CD4-positive, alpha-beta T cell treated with Interleukin-17A for 4 hours (primary cell): Measurements from ENCODE around the gene CEP131.
"Not testable (repeated sequence)": the region's sequence is repeated elsewhere in the genome, so short reads cannot be mapped to it uniquely, and the experiment has no call there.

Experiments
- DNase-seq: peaks from one replicate; pipeline ENCODE4 v3.0.0-alpha.2; 2020; ENCODE audit warnings: mixed read lengths

The CEP131 gene

GRCh38 chr17:81238490-81238814 lies 15.7 kb upstream of the CEP131 start:
- DNase-seq: no peak

GRCh38 chr17:81237591-81238489 lies 15.1 kb upstream of the CEP131 start:
- DNase-seq: no peak

DNA sequence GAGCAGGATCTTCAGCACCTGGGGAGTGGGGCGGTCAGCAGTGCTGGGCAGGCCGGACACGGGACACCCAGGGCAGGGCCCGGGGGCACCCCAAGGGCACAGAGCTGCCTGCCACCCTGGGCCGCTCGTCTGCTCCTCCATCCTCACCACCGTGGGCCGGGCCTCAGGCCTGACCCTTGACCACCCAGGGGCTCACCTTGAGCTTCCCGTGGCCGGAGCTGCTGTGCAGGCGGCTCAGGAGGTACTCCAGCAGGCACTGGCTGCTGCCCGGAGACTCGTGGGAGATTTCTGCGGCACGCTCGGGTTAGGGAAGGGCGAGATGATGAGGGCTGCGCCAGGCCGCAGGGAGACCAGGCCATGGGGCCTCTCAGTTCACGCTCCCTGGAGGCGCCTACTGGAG lies 14.0 kb upstream of the CEP131 start:
- no peak for DNase-seq

- no peak for DNase-seq
Observed at GRCh38 chr17:81235822-81236740, 13.3 kb upstream of the CEP131 start.

GRCh38 chr17:81234940-81235821 lies 12.4 kb upstream of the CEP131 start:
- no peak for DNase-seq

GRCh38 chr17:81234506-81234855 lies 11.7 kb upstream of the CEP131 start:
- DNase-seq: no peak

- DNase-seq: no peak
Observed at GRCh38 chr17:81233811-81234505, 11.2 kb upstream of the CEP131 start.

DNA sequence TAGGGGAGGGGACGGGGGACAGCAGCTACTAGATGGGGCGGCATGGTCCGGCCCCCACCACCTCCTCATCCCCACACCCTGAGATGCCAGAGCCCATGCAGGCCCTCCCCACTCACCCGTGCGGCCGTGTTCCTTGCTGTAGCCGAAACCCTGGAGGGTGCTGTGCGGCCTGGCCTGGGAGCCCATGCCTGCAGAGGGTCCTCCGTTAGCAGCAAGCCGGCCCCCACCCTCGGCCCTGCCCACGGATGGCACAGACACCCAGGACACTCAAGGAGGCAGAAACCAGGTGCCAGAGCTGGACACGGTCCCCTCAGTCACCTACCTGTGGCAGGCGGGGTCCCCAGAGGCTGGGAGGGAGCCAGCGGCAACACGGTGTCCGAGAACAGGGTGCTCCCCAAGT lies 10.6 kb upstream of the CEP131 start:
- DNase-seq: no peak

DNA sequence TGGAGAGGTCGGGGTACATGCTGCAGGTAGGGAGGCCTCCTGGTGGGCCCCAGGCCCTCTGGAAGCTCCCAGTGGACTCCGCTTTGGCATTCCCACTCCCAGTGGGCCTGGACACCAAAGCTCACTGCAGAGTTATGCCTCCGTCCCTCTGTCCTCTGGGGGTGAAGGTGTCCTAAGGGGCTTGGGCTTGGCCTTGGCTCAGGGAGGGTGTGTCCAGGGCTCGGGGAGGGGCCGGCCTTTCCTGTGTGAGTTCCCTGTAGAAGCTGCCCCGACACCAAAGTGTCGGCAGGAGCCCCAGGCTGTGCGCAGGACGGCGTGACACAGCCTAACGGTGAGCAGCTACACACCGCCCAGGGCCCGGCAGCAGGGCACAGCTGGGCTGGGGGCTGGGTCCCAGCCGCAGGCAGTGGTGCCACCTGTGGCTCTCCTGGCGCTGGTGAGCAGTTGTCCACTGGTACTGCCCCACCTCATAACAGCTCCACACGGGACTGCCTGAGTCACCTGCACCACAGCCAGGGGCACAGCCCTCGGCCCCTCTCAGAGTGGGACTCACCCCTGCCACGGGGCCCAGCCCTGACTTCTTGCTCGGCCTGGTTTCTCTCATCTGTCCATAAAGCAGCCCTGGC lies 10.0 kb upstream of the CEP131 start:
- no peak for DNase-seq

GRCh38 chr17:81231766-81232581 lies 9.2 kb upstream of the CEP131 start:
- DNase-seq: no peak

- no peak for DNase-seq
Observed at GRCh38 chr17:81231121-81231645, 8.4 kb upstream of the CEP131 start.

DNA sequence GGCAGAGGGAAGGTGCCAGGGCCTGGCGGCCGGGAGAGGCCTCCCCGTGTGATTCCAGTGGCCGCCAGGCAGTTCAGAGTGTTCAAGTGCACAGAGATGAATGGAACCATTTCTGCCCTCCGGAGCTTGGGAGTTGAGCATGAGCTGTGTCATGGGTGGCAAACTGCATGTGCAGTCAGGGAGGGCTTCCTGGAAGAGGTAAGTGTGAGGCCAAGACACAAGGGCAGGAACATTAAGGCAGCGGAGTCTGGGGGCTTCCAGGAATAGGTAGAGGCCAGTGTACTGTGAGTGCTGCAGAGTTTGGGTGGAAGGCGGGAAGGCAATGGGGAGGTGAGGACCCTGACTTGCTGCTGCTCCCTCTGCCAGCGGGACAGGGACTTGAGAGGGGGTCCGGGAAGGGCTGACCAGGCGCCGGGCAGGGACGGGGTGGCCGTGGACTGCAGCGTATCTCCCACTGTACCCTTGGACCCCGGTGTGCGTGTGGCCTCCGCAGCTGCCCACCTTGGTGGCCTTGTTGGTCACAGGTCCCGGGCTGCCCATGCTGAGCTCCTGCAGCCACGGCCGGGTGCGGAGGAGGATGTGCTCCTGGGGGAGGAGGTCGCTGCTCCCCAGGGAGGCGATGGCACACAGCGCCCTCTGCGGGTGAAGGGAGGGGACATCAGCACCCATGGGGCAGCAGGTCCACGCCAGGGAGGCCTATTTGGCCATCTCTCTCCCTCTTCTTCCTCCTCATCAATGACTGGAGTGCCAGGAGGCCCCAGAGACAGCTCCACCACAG lies 7.5 kb upstream of the CEP131 start:
- peak; percentile 15 for DNase-seq

DNA sequence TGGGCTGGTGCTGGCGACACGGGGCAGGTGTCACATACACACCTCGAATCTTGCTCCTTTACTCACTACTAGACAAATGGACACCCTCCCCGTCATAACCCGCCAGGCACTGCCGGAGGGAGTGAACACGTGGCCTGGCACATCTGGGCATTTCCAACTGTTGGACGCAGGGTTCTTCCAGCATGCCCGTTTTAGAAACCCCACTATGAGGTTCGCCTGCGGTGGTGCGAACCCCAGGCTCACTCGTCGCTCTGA lies 6.8 kb upstream of the CEP131 start:
- DNase-seq: no peak

DNA sequence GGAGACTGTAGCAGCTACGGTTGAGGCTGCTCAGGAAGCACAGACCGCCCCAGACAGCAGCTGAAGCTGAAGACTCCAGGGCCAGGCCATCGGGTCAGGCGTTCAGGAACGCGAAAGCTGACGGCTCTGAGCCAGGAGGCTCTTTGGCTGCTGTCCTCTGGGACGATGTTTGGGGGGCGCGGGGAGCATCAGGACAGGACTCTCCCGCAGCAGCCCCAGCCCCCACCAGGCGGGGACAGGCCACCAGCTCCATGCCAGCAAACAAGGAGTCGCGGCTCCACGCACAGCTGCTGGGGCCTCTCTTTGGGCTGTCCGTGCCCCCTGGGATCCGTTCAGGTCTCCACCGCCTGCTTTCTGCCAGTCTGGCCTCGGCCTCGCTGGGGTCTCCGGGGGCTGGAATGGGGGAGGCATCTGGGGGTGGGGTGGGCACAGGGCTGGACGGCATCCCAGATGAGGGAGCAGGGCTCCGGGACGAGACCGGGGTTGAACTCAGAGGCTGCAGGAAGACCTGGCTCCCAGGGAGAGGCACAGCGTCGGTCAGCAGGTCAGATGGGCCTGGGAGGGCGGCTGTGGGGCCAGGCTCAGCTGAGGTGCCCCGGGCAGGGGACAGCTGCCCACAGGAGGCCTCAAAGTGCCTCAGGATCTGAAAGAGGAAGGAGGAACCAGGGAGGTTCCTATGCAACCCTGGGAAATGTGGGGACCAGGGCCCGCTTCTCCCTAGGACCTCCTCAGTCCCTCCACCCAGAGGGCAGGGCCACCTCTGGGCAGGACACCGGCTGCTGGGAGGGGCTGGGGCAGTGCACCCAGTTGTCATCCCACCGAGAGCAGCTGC lies 6.3 kb upstream of the CEP131 start:
- no peak for DNase-seq

- DNase-seq: no peak
Observed at GRCh38 chr17:81228420-81228819, 5.7 kb upstream of the CEP131 start.

DNA sequence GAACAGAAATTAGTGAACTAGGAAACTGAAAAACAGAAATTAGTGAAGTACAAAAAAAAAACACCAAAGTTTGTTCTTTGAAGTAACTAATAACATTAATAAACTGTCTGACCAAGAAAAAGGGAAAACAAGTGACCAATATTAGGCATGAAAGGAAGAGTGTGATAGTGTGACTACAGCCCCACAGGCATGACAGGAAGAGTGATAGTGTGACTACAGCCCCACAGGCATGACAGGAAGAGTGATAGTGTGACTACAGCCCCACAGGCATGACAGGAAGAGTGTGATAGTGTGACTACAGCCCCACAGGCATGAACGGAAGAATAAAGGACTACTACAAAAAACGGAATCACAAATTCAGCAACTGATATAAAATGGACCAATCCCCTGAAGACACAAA lies 4.9 kb upstream of the CEP131 start:
- not testable (repeated sequence) for DNase-seq

DNA sequence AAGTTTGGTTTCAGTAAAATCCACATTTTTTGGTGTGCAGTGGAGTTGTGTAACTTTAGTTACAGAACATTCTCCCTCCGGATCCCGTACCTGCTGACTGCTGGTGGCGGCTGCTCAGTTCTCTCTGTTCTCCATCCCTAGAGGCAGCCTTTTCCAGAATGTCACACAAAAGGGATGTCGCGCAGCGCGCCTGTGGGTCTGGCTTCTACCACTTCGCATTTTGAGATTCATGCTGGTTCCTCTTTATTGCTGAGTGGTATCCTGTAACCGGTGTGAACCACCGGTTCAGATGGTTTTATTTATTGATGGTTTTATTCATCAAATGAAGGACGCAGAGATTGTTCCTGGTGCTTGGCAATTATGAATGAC lies 981 bp upstream of the CEP131 start:
- DNase-seq: no peak

DNA sequence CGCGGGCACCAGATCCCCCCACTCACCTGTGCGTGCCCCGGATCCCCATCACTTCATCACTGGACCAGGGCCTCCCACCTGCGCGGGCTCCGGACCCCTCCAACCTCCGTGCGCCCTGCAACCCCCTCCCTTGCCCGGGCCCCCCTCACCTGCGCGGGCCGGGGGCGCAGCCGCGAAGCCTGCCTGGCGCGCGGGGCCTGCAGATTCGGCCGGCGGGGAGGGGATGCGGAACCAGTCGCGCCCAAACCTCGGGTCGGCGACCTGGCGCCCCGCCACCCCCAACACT lies 202 bp downstream of the CEP131 start:
- DNase-seq: no peak

DNA sequence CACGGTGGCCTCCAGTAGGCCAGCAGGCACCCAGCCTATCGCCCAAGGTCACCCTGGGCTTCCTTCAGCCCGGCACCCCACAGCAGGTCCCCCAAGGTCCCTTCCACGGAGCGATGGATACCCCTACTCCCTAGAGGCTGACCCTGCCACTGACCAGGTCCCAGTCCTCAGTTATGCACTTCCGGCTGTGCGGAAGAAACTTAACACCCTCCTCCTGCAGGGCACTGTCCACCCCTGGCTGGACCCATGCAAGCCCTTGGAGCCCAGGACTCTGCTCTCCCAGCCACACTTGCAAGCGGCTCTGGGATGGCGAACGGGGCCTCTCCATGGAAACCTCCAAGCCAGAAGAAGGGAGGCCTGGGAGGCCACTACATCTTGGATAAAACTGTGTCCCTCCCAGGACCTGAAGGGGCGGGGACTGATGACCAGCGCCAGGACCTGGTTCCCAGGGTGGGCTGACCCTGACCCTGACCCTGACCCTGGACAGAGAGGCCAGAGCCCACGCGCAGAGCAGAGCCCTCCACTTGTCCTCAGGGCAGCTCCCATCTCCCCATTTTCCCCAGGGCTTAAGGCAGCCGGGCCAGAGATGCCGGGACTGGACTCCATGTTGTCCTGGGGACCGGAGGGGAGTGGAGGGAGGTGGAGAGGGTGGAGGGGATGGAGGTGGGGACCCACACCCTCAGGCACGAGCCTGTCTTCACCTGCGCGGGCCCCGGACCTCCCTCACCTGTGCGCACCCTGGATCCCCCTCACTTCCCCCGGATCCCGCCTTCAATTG lies 734 bp downstream of the CEP131 start:
- DNase-seq: no peak
